Measurements from ENCODE around the gene PLEKHA7.

Gene PLEKHA7

DNA sequence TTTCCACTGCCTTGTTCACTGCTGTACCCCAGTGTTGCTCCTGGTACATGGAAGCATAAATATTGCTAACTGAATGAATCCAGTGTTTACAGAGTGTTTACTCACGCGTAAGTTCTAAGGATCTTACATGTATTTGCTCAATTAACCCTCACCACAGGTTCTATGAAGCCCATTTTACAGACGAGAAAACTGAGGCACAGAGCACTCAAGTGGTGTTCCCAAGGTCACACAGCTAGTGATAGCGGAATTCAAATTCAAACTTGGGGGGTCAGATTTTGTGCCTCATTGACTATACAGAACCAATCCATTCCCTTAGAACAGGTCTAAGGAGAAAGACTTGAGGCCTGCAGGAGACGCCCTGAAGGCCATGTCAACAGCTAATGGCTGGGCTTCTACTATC, 72.3 kb downstream of the PLEKHA7 start:
- DNase-seq, result no peak

DNA sequence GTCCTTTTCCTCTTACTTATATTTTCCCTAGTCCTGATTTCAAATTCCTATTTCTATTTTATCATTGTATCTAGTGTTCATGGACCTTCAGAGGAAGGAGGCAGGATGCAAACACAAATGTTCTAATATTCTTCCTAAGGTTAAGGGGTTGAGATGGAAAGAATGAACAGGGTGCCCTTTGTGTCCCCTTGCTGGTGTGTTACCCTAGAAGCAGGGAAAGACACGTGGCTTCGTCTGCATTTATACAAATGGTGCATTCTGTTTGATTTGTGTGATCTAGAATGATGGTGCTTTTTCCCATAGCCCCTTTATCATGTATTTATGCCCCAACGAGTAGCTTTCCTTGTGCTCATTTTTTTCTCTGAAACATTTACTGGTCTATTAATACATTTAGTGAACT, 76.2 kb downstream of the PLEKHA7 start:
- DNase-seq, result no peak

DNA sequence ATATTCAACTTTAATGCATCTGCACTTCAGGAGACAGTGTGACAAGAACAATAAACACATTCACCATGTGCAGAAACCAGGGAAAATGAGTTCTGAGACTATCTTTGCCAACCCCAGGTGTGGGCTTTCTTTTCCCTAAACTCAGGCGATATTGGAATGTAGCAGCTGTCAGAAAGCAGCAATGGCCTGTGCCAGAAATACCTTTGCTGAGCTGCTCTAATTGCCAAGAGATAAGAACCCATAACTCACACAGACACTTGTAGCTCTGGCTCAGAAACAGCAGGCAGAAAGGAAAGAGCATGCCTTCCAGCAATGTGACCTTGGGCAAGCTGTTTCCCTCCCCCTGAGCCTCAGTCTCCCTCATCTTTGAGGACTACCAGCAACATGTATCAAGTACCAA, 77.6 kb downstream of the PLEKHA7 start:
- DNase-seq, result no peak

DNA sequence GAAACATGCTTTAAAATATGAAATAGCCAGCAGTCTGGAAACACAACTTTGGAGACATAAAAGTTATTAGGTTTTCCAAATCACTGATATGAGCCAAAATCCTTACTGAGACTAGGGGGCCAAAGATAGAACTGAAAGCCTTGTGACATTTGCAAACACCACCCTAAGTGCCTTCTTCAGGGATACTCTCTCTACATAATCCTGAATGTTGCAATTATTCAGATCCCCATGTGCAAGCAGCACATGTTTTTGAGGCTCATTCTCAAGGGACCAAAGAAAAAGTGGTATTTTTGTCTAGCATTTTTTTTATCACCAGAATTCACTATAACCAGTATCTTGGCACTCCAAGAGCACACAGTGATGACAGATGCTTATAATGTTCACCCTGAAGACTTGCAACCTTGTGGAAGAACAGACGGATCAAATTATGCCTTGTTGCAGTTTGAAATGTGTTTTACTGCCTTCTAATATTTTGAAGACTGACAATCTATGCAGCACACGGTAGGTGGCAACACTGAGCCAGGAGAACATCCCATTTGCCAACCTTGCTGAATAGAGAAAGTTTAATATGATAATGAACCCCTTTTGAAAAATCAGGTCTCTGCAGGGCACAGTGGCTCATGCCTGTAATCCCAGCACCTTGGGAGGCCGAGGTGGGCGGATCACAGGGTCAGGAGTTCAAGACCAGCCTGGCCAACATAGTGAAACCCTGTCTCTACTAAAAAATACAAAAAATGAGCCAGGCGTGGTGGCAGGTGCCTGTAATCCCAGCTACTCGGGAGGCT, 78.5 kb downstream of the PLEKHA7 start:
- DNase-seq, result peak; percentile 68

DNA sequence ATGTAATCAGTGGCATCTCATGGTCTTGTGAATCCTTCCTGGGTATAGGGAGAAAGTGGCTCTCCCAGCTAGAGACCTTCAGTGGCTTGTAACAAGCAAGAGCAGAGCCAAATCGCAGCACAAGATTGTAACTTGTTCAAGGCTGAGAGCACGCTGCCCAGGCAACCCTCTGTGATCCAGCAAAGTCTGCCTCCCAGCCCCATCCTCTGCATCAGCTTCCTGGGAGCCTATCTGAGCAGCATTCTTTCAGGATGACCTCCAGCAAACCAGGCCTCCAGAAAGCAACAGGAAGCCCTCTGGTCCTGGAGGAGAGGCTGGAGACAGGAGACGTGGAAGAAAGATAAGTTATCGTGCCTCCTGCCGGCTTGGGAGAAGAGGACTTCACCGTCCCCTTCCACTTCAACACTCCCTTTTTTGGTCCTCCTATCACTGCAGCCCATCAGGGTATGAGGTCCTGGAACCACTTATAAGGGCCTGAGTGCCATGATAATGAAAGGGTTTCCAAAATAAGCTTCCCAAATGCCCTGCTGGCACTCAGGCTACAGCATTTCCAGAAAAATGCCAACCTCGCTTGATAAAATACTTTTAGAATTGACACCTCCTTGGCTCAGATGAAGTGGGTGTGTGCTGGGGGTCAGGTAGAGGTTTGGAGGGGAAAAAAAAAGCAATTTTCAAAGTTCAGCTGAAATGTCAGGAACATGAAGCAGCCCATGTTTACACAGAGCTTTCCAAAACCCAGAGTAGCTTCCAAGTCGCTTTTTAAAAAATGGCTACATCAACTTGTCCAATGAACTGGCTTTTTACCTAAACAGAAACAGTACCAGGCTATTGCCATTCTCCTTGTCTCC, 80.2 kb downstream of the PLEKHA7 start:
- DNase-seq, result no peak

DNA sequence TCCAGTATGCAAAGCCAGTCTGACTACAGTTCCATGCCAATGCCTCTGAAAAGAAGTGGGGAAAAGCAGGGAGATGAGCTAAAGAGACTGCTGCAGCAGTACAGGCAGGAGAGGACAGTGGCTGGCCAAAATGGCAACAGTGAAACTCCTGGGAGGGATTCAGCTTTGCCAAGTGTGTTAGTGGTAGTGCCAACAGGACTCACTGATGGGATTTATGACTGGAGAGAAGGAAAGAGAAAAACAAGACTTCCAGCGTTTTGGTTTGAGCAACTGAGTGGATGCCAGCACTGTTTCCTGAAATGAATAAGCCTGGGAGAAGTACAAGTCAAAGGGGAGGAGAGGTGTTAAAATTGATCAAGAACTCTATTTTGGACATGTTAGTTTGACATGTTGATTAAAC, 80.9 kb downstream of the PLEKHA7 start:
- DNase-seq, result no peak

DNA sequence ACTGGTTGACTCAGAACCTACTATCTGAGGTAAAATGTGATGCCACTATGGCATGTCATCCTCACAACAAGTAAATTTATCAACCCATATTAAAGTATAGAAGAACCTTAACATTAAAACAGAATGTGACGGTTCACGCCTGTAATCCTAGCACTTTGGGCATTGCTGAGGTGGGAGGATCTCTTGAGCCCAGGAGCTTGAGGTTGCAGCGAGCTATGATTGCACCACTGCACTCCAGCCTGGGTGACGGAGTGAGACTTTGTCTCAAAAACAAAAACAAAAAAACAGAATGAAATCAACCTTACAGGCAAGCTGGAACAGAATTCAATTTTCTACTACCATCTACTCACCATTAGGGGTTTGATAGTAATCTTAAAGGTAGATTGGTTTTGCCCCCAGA, 86.2 kb downstream of the PLEKHA7 start:
- no peak for DNase-seq

DNA sequence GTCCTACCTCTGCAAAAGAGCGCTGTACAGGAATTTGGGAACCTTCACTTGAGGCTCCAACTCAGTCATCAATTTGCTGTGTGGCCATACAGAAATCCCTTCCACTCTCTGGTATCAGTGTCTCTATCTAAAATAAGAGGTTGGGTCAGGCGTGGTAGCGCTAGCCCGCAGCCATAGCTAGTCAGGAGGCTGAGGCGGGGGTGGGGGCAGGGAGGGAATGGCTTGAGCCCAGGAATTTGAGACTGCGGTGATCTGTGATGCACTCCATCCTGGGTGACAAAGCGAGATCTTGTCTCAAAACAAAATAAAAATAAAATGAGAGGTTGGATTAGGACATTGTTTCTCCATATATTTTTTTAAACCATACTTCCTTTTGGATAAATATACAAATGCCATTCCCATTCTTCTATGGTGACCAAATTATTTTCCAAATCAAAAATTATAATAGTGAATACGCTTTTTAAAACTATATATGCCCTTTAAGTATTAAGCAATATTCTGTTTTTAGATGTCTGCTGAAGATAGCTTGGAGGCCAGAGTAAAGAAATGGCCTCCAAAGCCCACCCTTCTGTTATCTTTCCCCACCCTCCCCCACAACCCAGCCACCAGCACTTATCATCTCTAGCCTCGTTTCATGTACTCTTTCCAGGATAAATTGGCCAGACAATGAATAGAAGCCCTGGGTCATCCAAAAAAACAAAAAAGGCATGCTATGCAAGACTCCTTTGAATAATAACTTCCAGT, 87.2 kb downstream of the PLEKHA7 start:
- DNase-seq, result no peak

DNA sequence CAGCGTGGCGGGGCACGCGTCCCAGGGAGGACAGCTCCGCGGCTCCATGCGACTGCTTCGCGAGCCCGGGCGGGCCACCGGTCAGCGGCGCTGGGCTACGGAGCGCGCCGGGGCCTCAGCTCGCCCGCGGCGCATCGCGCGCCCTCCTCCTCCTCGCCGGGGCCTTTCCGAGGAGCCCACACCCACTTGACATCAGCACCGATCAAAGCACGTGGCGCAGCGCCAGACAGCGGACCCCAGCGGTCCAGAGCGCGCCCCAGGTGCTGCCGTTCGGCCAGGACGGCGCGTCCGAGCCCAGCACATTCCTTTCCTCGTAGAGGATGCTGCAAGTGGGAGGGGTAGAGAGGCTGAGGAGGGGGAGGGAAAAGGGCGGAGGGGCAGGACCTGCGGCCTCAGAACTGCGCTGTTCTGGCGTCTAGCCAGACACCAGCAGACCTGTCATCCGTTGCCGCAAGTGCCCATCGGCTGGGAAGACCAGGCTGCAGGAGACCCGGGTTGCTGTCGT, 88.6 kb downstream of the PLEKHA7 start:
- DNase-seq, result peak; percentile 82

DNA sequence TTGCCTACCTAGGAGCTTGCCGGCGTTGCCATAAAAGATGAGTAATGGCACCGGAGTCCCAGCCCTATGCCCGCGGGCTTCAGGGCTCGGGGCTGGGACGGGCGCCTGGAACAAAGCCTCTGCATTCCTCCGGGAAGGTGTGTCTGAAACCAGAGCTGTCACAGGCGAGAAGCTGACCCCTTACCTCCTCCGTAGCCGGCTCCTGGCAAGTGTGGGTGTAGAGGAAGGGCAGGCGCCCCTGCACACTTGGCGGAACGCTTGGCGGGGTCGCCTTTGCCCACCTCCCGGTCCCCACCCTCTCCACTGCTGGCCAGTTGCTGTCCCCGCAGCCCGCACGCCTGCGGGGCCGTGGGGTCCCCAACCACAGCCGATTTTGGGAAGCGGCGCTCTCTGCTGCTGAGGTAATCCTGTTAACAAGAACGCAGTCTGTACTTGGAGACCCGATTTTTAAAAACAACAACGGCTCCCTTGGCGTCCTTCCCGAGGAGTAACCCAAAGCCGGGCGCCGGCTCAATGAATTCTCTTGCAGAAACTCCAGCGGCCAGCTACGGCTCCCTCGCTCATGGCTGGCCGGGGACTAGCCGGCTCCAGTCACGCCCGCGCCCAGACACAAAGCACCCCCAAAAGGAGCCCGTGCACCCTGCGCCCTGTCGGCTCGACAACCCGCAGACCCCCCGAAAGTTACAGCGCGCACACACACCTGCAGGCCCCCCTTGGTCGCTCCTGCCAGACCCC, 89.2 kb downstream of the PLEKHA7 start:
- peak; percentile 89 for DNase-seq

DNA sequence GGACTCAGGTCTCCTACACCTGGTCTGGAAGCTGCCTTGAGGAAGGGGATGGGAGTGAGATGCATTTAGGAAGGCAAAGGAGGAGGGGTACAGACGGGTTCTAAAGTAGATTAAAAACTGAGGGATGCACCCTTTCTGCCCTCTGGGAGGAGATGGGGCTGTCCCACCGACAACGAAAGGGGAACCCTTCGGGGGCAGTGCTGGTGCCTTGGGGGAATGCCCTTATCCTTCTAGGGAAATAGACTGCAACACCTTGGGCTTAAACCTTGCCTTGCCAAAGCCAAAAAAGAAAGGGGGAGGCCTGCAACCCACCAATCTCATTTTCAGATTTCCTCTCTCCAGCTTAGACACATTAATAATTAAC, 89.8 kb downstream of the PLEKHA7 start:
- no peak for DNase-seq

DNA sequence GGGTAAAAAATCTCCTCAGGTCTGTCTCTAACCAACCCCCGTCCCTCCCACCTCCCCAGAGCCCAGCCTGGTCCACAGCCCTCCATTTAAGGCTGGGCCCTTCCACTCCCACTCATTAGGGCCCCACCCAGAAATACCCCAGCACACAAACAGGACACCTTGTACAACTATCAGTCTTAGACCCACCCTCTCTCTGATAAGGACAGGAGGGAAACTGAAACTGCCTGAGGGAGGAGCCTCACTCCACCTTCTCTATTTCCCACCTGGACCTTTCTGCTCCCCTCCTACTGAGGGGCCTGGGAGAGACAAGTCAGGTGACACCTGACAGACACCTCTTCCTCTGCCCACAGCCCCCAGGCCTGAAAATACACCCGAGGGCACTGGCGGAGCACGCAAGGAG, 90.2 kb downstream of the PLEKHA7 start:
- peak; percentile 21 for DNase-seq

DNA sequence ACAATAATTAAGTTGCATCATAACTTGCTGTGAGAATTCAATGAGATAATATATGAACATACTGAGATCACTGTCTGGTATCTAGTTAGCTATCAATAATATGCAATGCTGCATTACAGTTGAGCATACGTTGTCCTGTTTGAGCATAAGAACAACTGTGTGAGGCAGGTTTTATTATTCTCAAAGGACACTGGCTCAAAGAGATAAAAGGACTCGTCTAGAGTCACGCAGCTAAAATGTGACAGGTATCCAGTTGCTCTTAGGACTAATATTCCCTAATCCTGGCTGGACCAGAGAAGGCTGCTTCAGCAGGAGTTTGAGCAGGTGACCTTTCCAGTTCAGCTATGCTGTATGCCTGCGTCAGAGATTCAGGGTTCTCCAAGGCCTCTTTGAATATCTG, 92.5 kb downstream of the PLEKHA7 start:
- DNase-seq, result no peak

DNA sequence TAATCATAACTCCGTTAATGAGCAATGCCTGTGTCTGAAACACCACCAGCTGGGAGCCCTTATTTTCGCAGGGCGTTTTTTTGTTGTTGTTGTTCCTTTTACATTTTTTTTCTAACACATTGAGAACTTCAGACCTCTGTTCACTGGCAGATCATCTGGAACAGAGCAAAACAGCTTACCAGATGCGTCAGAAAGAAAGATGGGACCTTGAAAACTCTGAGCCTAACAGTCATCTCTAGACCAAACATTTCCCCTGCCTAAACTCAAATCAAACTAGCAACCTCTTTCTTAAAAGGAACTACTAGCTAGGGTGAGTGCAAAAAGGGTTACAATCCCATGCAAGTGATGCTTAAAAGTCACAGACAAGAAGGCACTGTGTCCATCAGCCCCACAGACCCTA, 93.2 kb downstream of the PLEKHA7 start:
- DNase-seq, result no peak

DNA sequence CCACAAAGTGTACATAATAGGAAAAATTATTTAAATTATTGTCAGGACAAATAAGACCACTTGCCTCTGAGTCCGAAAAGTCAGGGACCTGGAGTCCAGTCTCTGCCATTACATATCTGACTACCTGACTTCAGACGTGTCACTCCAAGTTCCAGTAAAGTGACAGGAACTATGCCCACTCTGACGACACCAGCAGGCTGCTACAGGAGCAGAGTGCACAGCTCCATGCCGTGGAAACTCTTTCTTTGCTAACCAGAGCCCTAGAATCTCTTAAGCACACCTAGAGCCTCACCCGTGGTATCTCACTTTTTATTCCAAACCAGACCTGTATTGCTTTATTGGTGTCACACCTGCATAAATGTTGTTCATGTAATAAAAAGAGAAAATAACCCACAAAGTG, 93.7 kb downstream of the PLEKHA7 start:
- DNase-seq, result no peak

DNA sequence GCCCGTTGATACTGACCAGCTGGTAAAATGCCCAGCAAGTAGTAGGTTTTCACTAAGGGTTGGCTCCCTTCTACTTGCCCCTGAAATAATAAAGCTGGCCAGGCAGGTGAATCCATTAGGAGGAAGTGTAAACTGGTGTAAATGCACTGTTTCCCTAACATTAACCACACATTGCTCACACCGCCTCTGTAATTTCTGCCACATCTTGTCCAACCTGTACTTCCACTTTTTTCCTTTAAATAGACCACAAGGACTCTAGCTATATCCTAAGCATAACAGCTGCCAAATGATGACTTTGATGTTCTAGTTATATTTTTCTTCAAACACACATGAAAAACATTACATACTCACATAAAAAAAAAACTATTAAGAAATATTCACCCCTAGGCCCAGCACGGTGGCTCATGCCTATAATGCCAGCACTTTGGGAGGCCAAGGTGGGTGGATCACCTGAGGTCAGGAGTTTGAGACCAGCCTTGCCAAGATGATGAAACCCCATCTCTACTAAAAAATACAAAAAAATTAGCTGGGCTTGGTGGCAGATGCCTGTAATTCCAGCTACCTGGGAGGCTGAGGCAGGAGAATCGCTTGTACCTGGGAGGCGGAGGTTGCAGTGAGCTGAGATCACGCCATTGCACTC, 95.6 kb downstream of the PLEKHA7 start:
- peak; percentile 96 for DNase-seq

DNA sequence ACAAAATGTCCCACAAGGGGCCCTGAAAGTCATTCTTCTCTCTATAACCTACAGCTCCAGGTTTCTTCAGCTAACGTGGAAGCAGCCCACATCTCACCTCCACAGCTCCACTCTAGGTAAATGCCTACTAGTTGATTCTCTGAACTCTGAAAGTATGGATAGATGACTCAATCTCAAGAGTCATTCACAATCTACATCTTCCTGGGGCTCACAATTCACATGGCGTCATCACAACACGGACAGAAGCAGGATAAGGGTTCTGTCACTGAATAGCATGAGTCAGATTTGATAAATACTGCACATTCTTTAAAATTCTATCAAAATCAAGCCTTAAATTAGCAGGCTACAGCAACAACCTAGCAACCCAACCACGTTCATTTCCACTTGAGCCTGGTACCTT, 96.3 kb downstream of the PLEKHA7 start:
- peak; percentile 89 for DNase-seq

DNA sequence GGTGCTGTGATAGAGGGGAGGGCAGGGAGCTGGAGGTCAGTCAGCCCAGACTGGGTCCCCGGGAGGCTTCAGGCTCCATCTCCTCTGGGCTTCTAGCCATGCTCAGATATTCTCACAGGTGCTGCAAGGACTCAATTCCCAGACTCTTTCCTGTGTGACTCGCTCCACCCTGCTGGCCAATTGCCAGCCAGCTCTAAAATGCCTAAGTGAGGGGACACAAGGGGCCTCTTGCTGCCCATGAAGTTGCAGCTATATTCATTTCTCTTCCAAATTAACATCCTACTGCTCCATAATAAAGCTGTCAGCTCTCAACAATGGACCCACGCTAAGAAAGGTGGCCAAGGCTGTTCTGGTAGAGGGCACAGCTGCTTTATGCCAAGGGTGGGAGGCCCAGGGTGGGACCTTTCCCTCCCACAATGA, 101.5 kb downstream of the PLEKHA7 start:
- DNase-seq, result peak; percentile 29

DNA sequence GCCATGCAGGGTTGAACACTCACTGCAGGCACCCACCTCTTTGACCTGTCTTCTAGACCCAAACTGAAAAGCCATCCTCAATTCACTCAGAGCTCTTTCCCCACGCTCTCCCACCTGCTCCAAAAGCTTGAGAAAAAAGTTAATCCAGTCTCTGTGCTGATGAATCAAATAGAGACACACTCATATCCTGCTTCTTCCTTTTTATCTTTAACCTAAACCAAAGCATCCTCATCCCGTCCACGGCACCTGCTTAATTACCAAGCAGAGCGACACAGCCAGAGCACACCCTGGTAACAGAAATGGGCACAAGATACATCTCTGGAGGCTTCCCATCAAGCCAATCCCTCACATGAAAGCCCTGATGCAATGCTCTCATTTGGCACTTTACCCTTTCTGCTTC, 102.6 kb downstream of the PLEKHA7 start:
- DNase-seq, result no peak

DNA sequence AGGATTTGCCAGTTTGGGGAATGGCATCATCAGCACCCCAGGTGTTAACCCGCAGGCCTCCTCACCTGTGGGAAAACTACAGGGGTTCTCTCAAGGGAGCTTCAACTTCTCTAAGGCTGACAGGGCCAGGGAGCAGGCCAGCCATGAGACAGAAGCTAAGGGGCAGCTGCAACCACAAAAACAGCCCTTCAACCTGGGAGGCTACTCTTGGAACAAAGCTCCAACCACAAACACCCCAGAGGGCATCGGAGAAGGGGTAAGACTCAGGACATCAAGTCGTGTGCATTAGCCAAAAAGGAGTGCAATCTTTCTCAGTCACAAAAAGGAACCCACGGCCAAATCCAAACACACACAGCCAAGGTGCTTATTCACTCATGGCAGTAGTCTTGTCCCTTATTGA, 103.0 kb downstream of the PLEKHA7 start:
- no peak for DNase-seq

DNA sequence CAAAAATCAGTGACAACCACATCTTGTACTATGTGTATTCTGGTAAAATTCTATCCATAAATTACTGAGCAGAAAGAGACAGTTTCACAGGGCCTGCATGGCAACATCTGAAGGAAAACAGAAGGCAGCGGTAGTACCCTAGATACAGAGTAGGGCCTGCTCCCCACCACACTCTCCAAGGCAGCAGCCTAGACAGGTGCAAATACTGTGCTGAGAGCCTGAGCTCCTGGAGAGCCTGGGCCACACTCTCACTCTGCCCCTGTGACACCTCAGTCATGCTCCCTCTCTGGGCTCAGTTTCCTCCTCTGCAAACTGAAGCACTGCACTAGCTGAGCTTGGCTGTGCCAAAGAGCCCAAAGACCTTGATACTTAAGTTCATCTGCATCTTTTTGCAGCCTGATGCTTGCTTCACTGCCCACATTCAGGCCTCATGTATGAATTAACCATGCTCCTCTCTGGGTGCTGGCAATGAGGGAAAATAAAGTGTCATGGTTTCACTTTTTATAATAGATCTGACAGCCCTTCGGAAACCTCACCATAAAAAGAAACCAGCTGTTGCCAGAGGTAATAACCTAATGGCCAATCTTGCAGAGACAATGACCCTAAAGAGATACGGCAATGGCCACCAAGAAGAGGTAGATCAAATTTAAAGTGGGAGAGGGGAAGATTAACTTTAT, 104.7 kb downstream of the PLEKHA7 start:
- no peak for DNase-seq

DNA sequence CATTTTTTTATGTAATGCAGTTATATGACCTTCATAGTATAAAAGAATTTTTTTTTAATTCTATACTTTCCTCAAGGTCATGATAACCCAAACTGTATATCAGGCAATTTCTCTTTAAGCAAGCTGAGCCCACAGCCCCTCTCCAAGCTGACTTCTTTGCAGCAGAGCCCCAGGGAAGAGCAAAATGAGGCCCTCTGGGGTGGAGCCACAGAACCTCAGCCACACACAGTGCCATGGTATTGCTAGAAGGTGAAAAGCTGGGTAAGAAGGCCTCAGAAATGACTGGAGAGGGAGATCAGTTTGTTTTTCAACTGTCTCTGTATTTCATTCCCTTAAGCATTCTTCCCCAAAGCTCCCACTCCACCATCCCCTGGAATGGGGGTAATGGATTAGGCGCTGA, 108.8 kb downstream of the PLEKHA7 start:
- no peak for DNase-seq

Measured in DMS53 (cell line).